Cardiac fibroblast (primary cell): Measurements from ENCODE around the gene MAMSTR.
A peak's percentile ranks its signal among the peaks of the same experiment; 100 is the strongest.
"Not testable (repeated sequence)": the region's sequence is repeated elsewhere in the genome, so short reads cannot be mapped to it uniquely, and the experiment has no call there.

Experiments used
- DNase-seq, 2 donors: peaks; one replicate each; pipeline versions ENCODE4 v3.0.0 to v3.0.0-alpha.2; 2010; ENCODE audit warnings: low read depth in 2 of 2
- H3K4me3 ChIP-seq, 2 donors: replicated peaks in 1 of 2; 1 replicate in 1 of 2; 2 replicates in 1 of 2; pipeline ENCODE4 v1.5.1; 2011; ENCODE audit warnings: low read depth in 2 of 2, low read length in 2 of 2, mild to moderate bottlenecking in 2 of 2, moderate library complexity in 1 of 2
- TF ChIP-seq, protein P1 (sequence below): IDR thresholded peaks from one replicate; pipeline ENCODE4 v1.5.1; 2011; ENCODE audit warnings: low read depth, mild to moderate bottlenecking, low read length, inconsistent platforms

The MAMSTR gene, protein sequence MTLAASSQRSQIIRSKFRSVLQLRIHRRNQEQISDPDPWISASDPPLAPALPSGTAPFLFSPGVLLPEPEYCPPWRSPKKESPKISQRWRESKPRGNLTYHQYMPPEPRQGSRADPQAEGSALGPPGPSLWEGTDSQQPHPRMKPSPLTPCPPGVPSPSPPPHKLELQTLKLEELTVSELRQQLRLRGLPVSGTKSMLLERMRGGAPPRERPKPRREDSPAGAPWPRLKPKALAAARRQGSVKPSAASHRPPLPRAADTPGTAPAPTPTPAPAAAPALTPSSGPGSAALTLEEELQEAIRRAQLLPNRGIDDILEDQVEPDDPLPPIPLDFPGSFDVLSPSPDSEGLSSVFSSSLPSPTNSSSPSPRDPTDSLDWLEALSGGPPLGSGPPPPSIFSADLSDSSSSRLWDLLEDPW

DNA sequence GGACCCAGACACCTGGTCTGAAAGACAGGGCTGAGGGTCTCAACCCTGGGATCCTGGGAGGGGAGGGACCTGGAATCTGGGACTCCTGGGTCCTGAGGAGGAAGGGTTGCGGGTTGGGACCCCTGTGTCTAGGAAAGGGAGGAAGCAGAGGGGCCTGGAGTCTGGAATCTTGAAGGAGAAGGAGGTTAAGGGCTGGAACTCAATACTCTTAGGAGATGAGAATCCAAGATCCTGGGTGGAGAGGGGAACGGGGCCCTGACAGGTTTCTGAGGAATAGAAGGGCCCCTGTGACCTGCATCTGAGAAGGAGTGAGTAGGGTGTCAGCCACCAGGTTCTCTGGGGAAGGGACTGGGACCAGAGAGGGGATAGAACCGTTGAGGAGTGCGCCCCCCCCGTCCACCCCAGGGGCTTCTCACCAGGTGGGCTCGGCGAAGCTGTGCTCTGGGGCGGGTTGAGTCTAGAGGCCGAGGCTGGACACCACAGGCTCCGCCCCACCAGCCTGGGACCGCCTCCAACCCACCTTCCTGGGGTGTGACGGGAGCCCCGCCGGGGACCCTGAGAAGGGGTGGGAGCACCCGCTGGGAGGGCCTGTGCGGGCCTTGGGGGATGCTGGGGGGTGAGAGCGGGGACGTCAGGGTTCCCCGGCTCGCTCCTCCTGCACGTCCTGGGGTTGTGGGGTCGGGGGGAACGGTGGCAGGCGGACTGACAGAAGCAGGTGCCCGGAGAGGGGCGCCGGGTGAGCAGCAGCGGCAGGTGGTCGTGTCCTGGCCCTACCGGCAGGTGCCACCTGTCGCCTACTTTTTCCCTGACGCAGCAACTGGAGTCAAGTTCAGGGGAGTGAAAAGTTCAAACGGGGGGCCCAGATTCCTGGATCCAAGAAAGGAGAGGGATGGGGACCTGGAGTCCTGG lies at the start of gene MAMSTR:
Gene MAMSTR, minus strand, starts transcription at position 463 of the 909 bp plus-strand sequence. CDS start 694 bp downstream, outside the sequence.
- peak within 1 kb of the TSS; percentile 56 to 69 for H3K4me3 ChIP-seq
- TF ChIP-seq, protein P1, sequence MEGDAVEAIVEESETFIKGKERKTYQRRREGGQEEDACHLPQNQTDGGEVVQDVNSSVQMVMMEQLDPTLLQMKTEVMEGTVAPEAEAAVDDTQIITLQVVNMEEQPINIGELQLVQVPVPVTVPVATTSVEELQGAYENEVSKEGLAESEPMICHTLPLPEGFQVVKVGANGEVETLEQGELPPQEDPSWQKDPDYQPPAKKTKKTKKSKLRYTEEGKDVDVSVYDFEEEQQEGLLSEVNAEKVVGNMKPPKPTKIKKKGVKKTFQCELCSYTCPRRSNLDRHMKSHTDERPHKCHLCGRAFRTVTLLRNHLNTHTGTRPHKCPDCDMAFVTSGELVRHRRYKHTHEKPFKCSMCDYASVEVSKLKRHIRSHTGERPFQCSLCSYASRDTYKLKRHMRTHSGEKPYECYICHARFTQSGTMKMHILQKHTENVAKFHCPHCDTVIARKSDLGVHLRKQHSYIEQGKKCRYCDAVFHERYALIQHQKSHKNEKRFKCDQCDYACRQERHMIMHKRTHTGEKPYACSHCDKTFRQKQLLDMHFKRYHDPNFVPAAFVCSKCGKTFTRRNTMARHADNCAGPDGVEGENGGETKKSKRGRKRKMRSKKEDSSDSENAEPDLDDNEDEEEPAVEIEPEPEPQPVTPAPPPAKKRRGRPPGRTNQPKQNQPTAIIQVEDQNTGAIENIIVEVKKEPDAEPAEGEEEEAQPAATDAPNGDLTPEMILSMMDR: no peak
- no peak for DNase-seq

DNA sequence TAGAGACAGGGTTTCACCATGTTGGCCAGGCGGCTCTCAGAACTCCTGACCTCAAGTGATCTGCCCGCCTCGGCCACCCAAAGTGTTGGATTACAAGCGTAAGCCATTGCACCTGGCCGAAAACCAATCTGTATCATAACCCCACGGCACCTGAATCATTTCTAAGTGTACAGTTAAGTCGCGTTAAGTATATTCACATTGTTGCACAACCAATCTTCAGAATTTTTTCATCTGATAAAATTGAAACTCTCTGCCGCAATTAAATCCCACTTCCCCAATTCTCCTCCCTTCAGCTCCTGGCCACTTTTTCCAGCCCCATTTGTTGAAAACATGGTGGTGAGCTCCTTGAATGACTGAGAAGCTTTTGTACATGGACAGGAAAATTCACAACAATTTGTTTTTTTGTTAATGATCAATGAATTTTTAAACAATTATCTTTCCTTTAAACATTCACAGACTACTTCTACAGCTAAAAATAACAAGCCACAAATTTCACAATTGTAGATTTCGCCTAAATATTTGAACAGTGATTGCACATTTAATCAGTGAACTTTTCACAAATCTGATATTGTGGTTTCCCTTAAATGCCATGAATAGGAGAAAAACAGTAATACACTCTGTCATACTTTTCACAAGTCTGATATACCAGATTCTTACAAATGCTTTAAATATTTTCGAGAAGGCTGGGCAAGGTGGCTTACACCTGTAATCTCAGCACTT lies 49.6 kb upstream of the MAMSTR start:
- TF ChIP-seq, protein P1: no peak
- H3K4me3 ChIP-seq: no peak overlapping the region
- DNase-seq: no peak

DNA sequence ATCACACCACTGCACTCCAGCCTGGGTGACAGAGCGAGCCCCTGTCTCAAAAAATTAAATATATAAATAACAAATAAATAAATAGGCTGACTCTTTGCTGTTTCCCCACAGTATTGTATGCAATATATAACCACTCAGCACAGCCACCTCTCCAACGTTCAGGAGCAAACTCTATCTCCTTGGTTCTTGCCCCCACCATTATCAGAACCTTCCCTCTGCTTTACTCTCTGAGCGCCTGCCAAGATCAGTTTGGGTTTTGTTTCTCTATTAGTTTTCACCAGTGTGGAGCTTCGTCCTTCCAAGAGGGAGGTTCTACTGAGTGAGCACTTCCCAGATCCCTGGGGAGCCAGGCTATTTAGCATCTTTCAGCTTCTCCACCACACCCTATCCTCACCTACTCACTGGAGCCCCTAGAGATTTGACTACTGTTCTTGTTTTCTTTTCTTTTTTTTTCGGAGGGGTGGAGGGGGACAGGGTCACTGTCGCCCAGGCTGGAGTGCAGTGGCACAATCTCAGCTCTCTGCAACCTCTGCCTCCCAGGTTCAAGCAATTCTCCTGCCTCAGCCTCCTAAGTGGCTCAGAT lies 48.7 kb upstream of the MAMSTR start:
- DNase-seq: not testable (repeated sequence)

DNA sequence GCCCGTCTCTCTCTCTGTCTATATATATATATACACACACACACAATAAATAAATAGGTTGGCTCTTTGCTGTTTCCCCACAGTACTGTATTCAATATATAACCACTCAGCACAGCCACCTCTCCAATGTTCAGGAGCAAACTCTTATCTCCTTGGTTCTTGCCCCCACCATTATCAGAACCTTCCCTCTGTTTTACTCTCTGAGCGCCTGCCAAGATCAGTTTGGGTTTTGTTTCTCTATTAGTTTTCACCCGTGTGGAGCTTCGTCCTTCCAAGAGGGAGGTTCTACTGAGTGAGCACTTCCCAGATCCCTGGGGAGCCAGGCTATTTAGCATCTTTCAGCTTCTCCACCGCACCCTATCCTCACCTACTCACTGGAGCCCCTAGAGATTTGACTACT lies 46.3 kb upstream of the MAMSTR start:
- not testable (repeated sequence) for H3K4me3 ChIP-seq, DNase-seq

More for the DNA sequence above, 48.7 kb upstream of the MAMSTR start:
- not testable (repeated sequence) for H3K4me3 ChIP-seq

DNA sequence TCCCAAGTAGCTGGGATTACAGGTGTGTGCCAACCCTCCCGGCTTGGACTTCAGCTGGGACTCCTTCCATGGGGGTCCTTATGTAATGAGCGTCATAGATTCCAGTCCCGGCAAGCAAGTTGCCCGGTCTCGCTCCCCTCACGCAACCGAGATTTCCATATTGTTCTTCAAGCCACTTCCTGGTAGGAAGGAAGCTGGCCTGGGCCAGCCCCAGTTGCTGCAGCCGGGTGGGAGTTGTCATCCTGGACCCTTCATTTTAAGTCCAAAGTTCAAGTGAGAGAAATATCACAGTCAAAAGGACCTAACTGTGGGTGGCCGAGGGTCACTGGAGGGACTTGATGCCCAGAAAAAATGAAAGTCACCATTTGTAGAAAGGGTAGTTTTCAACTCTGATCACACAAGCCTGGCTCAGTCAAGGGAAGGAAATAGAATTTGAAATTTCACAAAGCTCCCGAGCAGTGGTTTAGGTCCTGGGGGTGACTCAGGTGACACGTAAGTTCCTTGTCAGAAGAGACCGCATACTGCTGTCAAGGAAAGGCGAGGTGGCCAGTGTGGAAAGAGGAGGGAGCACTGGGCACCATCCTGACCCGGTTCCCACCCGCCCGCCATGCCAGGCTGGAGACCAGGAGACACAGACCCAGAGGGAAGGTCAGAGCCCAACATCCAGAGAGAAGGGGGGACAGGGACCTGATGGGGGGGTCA lies 41.1 kb upstream of the MAMSTR start:
- TF ChIP-seq, protein P1: no peak
- no peak for DNase-seq
- H3K4me3 ChIP-seq: no peak overlapping the region

DNA sequence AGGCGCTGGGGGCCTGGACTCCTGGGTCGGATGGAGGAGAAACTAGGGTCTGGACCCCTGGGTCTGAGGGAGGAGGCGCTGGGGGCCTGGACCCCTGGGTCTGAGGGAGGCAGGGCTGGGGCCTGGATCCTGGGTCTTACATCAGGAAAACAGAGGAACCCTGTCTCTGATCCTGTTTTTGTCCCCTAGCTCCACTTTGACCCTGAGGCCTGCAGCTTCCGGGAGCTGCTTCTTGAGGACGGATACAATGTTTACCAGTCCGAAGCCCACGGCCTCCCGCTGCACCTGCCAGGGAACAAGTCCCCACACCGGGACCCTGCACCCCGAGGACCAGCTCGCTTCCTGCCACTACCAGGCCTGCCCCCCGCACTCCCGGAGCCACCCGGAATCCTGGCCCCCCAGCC lies 38.2 kb upstream of the MAMSTR start:
- no peak overlapping the region for H3K4me3 ChIP-seq
- TF ChIP-seq, protein P1: no peak

DNA sequence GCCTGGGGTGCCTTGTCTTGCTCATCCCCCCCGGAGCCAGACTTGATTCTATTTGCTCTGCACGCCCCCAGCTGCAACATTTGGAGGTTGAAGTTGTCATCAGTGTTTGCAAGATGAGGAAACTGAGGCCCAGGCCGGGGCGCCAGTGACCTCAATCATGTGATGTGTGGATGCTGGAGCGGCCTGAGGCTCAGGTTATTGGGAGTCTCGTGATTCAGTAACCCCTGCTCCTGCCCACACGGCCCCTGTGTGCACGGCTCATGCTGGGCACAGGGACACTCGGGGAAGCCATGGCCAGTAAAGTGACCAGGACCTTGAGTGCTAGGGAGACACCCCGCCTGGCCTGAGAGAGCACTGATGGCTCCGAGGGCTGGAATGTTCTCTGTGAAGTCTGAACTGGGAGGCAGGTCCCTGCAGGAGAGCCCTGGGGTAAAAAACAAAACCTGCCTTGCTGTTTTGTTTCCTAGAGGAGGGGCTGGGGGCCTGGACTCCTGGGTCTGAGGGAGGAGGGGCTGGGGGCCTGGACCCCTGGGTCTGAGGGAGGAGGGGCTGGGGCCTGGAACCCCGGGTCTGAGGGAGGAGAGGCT lies 37.7 kb upstream of the MAMSTR start:
- no peak overlapping the region for H3K4me3 ChIP-seq
- no peak for DNase-seq
- TF ChIP-seq, protein P1: no peak

More for the DNA sequence above, 38.2 kb upstream of the MAMSTR start:
- DNase-seq: no peak
